ENCODE measurements around the gene LRRC8D.
"Not testable (repeated sequence)": the region's sequence is repeated elsewhere in the genome, so short reads cannot be mapped to it uniquely, and the experiment has no call there.

The LRRC8D gene

GRCh38 chr1:89966656-89967055, 145.8 kb downstream of the LRRC8D start:
- peaks cover 8% of the 10 kb centered on the region for H3K4me1 Mint-ChIP-seq (ENCODE audit: low read depth)
- H3K27ac Mint-ChIP-seq, result no peak overlapping the region
- H3K36me3 Mint-ChIP-seq (ENCODE audit: low read depth), result no peaks in the 10 kb centered on the region
- H3K27me3 Mint-ChIP-seq (ENCODE audit: low read depth), result peaks cover 14% of the 10 kb centered on the region
- H3K4me3 Mint-ChIP-seq, result no peak overlapping the region
- no peak for DNase-seq (ENCODE audit: low spot score)
- H3K9me3 Mint-ChIP-seq, result no peaks in the 10 kb centered on the region

- Mint-ChIP-seq H3K27ac (no peak overlapping the region), H3K4me3 (no peak overlapping the region), H3K36me3 (ENCODE audit: low read depth) (no peaks in the 10 kb centered on the region), H3K27me3 (ENCODE audit: low read depth) (peaks cover 12% of the 10 kb centered on the region), H3K9me3 (no peaks in the 10 kb centered on the region), H3K4me1 (ENCODE audit: low read depth) (peaks cover 14% of the 10 kb centered on the region)
- no peak for DNase-seq (ENCODE audit: low spot score)
These were observed 150.8 kb downstream of the LRRC8D start for GRCh38 chr1:89971600-89971999.

GRCh38 chr1:89972024-89972423, 151.2 kb downstream of the LRRC8D start:
- DNase-seq (ENCODE audit: low spot score), result no peak
- Mint-ChIP-seq H3K36me3 (ENCODE audit: low read depth) (no peaks in the 10 kb centered on the region), H3K27ac (no peak overlapping the region), H3K4me3 (no peak overlapping the region), H3K9me3 (no peaks in the 10 kb centered on the region), H3K27me3 (ENCODE audit: low read depth) (peaks cover 8% of the 10 kb centered on the region), H3K4me1 (ENCODE audit: low read depth) (peaks cover 13% of the 10 kb centered on the region)

GRCh38 chr1:89973471-89974127, 152.8 kb downstream of the LRRC8D start:
- Mint-ChIP-seq H3K9me3 (no peaks in the 10 kb centered on the region), H3K36me3 (ENCODE audit: low read depth) (no peaks in the 10 kb centered on the region), H3K27me3 (ENCODE audit: low read depth) (peaks cover 4% of the 10 kb centered on the region), H3K27ac (no peak overlapping the region), H3K4me1 (ENCODE audit: low read depth) (peaks cover 12% of the 10 kb centered on the region), H3K4me3 (no peak overlapping the region)
- no peak for DNase-seq (ENCODE audit: low spot score)

GRCh38 chr1:89974256-89974655, 153.4 kb downstream of the LRRC8D start:
- peaks cover 4% of the 10 kb centered on the region for H3K27me3 Mint-ChIP-seq (ENCODE audit: low read depth)
- no peak overlapping the region for H3K27ac Mint-ChIP-seq
- H3K36me3 Mint-ChIP-seq (ENCODE audit: low read depth), result no peaks in the 10 kb centered on the region
- peaks cover 12% of the 10 kb centered on the region for H3K4me1 Mint-ChIP-seq (ENCODE audit: low read depth)
- no peaks in the 10 kb centered on the region for H3K9me3 Mint-ChIP-seq
- no peak overlapping the region for H3K4me3 Mint-ChIP-seq
- no peak for DNase-seq (ENCODE audit: low spot score)

GRCh38 chr1:89974696-89975470, 154.1 kb downstream of the LRRC8D start:
- Mint-ChIP-seq H3K27me3 (ENCODE audit: low read depth) (peaks cover 4% of the 10 kb centered on the region), H3K27ac (no peak overlapping the region), H3K9me3 (no peaks in the 10 kb centered on the region), H3K4me1 (ENCODE audit: low read depth) (peaks cover 12% of the 10 kb centered on the region), H3K4me3 (no peak overlapping the region), H3K36me3 (ENCODE audit: low read depth) (no peaks in the 10 kb centered on the region)
- no peak for DNase-seq (ENCODE audit: low spot score)

- Mint-ChIP-seq H3K27me3 (ENCODE audit: low read depth) (peaks cover 4% of the 10 kb centered on the region), H3K27ac (no peak overlapping the region), H3K36me3 (ENCODE audit: low read depth) (no peaks in the 10 kb centered on the region), H3K4me1 (ENCODE audit: low read depth) (peaks cover 12% of the 10 kb centered on the region), H3K9me3 (no peaks in the 10 kb centered on the region), H3K4me3 (no peak overlapping the region)
- DNase-seq (ENCODE audit: low spot score), result no peak
These were observed 154.8 kb downstream of the LRRC8D start for GRCh38 chr1:89975540-89976125.

GRCh38 chr1:89978755-89979154, 157.9 kb downstream of the LRRC8D start:
- peaks cover 4% of the 10 kb centered on the region for H3K4me1 Mint-ChIP-seq (ENCODE audit: low read depth)
- no peak overlapping the region for H3K27ac Mint-ChIP-seq
- no peaks in the 10 kb centered on the region for H3K36me3 Mint-ChIP-seq (ENCODE audit: low read depth)
- no peak for DNase-seq (ENCODE audit: low spot score)
- no peaks in the 10 kb centered on the region for H3K9me3 Mint-ChIP-seq
- no peak overlapping the region for H3K4me3 Mint-ChIP-seq
- peaks cover 2% of the 10 kb centered on the region for H3K27me3 Mint-ChIP-seq (ENCODE audit: low read depth)

GRCh38 chr1:89980605-89981004, 159.8 kb downstream of the LRRC8D start:
- Mint-ChIP-seq H3K9me3 (no peaks in the 10 kb centered on the region), H3K27me3 (ENCODE audit: low read depth) (peaks cover 2% of the 10 kb centered on the region), H3K36me3 (ENCODE audit: low read depth) (no peaks in the 10 kb centered on the region), H3K4me1 (ENCODE audit: low read depth) (no peaks in the 10 kb centered on the region), H3K27ac (no peak overlapping the region), H3K4me3 (no peak overlapping the region)
- DNase-seq (ENCODE audit: low spot score), result no peak

GRCh38 chr1:89982846-89983245, 162.0 kb downstream of the LRRC8D start:
- not testable (repeated sequence) for H3K27ac Mint-ChIP-seq; H3K27me3 Mint-ChIP-seq (ENCODE audit: low read depth); DNase-seq (ENCODE audit: low spot score); H3K9me3 Mint-ChIP-seq; H3K4me1 Mint-ChIP-seq (ENCODE audit: low read depth); H3K36me3 Mint-ChIP-seq (ENCODE audit: low read depth); H3K4me3 Mint-ChIP-seq

- not testable (repeated sequence) for H3K4me1 Mint-ChIP-seq (ENCODE audit: low read depth); H3K27ac Mint-ChIP-seq; H3K36me3 Mint-ChIP-seq (ENCODE audit: low read depth); DNase-seq (ENCODE audit: low spot score); H3K4me3 Mint-ChIP-seq; H3K9me3 Mint-ChIP-seq; H3K27me3 Mint-ChIP-seq (ENCODE audit: low read depth)
These were observed 163.8 kb downstream of the LRRC8D start for GRCh38 chr1:89984564-89985116.

- DNase-seq (ENCODE audit: low spot score), result no peak
- Mint-ChIP-seq H3K36me3 (ENCODE audit: low read depth) (no peaks in the 10 kb centered on the region), H3K27me3 (ENCODE audit: low read depth) (peaks cover 4% of the 10 kb centered on the region), H3K27ac (no peak overlapping the region), H3K4me3 (no peak overlapping the region), H3K4me1 (ENCODE audit: low read depth) (no peaks in the 10 kb centered on the region), H3K9me3 (no peaks in the 10 kb centered on the region)
These were observed 165.2 kb downstream of the LRRC8D start for GRCh38 chr1:89986020-89986419.

Measured in T-helper 2 cell treated with Interferon-gamma antibody and Interleukin-4, amounts not matched to agents 5 μg/mL and 100 μg/mL, for 36 hours (primary cell).